ENCODE measurements around the gene EPHB3. TPM values are rescaled to one million over a fixed set of nuclear protein-coding genes. Genes with fewer than 3 reads are reported as not detected.

EPHB3 gene
- total RNA-seq, 4 donors from 2014 or later: 14.7 to 58.1 (median 33.1) TPM

- H3K4me3 ChIP-seq: no peak overlapping the region
- no peak overlapping the region for H3K27ac ChIP-seq
- no peak for DNase-seq
- H3K36me3 ChIP-seq: no peaks in the 10 kb centered on the region
- intact Hi-C loops (cut with DNase I): no loop called here
- 54 to 64% methylated on average over 4 to 6 of the region's 12 CpGs for WGBS, 2 donors
- peaks cover 0 to 31% (median 8%) of the 10 kb centered on the region in 3 donors for H3K4me1 ChIP-seq
- TF ChIP-seq CTCF (IDR thresholded peaks at IDR 0.05) (no peak), POLR2A (IDR thresholded peaks at IDR 0.05) (no peak)
- no peaks in the 10 kb centered on the region for H3K27me3 ChIP-seq
- no peaks in the 10 kb centered on the region for H3K9me3 ChIP-seq
Measured at GRCh38 chr3:184594371-184595001, 32.9 kb downstream of the EPHB3 start.

- H3K27me3 ChIP-seq: no peaks in the 10 kb centered on the region
- no peak overlapping the region for H3K27ac ChIP-seq
- TF ChIP-seq CTCF (IDR thresholded peaks at IDR 0.05): no peak
- TF ChIP-seq POLR2A (IDR thresholded peaks at IDR 0.05): no peak
- no peaks in the 10 kb centered on the region for H3K9me3 ChIP-seq
- intact Hi-C loops (cut with DNase I): no loop called here
- DNase-seq: no peak
- H3K4me3 ChIP-seq: no peak overlapping the region
- no peaks in the 10 kb centered on the region for H3K36me3 ChIP-seq
- 75 to 83% methylated on average over 6 to 7 of the region's 8 CpGs for WGBS, 2 donors
- peaks cover 0 to 40% (median 8%) of the 10 kb centered on the region in 3 donors for H3K4me1 ChIP-seq
Measured at GRCh38 chr3:184595726-184596125, 34.1 kb downstream of the EPHB3 start.

GRCh38 chr3:184596233-184596632 lies 34.6 kb downstream of the EPHB3 start:
- DNase-seq: no peak
- Histone ChIP-seq H3K4me1 (peaks cover 3 to 42% (median 11%) of the 10 kb centered on the region in 3 donors), H3K9me3 (no peaks in the 10 kb centered on the region), H3K4me3 (no peak overlapping the region), H3K27ac (no peak overlapping the region), H3K27me3 (peaks cover 0 to 3% (median 0%) of the 10 kb centered on the region in 4 donors), H3K36me3 (no peaks in the 10 kb centered on the region)
- 82 to 89% methylated on average over 5 of the region's 5 CpGs for WGBS, 2 donors
- intact Hi-C loops (cut with DNase I): no loop called here
- TF ChIP-seq CTCF (IDR thresholded peaks at IDR 0.05): no peak
- no peak for TF ChIP-seq POLR2A (IDR thresholded peaks at IDR 0.05)

- intact Hi-C loops (cut with DNase I): no loop called here
- 92% methylated on average over 2 of the region's 6 CpGs; no CpG with 5 or more reads in 1 of the 2 donors for WGBS, 2 donors
- no peak overlapping the region for H3K4me3 ChIP-seq
- no peaks in the 10 kb centered on the region for H3K36me3 ChIP-seq
- DNase-seq: no peak
- peaks cover 0 to 11% (median 0%) of the 10 kb centered on the region in 4 donors for H3K27me3 ChIP-seq
- peaks cover 11 to 49% (median 19%) of the 10 kb centered on the region in 3 donors for H3K4me1 ChIP-seq
- H3K27ac ChIP-seq: no peak overlapping the region
- H3K9me3 ChIP-seq: no peaks in the 10 kb centered on the region
- no peak for TF ChIP-seq POLR2A (IDR thresholded peaks at IDR 0.05)
- TF ChIP-seq CTCF (IDR thresholded peaks at IDR 0.05): no peak
Measured at GRCh38 chr3:184596886-184597575, 35.4 kb downstream of the EPHB3 start.

- Histone ChIP-seq H3K27ac (no peak overlapping the region), H3K27me3 (peaks cover 0 to 21% (median 0%) of the 10 kb centered on the region in 4 donors), H3K4me3 (no peak overlapping the region), H3K9me3 (no peaks in the 10 kb centered on the region), H3K36me3 (no peaks in the 10 kb centered on the region), H3K4me1 (peaks cover 19 to 49% (median 22%) of the 10 kb centered on the region in 3 donors)
- intact Hi-C loops (cut with DNase I): no loop called here
- no peak for TF ChIP-seq POLR2A (IDR thresholded peaks at IDR 0.05)
- no peak for DNase-seq
- 90 to 92% methylated on average over 7 to 15 of the region's 20 CpGs for WGBS, 2 donors
Measured at GRCh38 chr3:184597829-184598573, 36.4 kb downstream of the EPHB3 start.
